CD4-positive, alpha-beta T cell treated with Interleukin-17A for 4 hours (primary cell): Measurements from ENCODE around the gene PNMA8B.

Experiments
- DNase-seq: peaks from one replicate; pipeline ENCODE4 v3.0.0-alpha.2; 2020; ENCODE audit warnings: mixed read lengths

Gene PNMA8B

DNA sequence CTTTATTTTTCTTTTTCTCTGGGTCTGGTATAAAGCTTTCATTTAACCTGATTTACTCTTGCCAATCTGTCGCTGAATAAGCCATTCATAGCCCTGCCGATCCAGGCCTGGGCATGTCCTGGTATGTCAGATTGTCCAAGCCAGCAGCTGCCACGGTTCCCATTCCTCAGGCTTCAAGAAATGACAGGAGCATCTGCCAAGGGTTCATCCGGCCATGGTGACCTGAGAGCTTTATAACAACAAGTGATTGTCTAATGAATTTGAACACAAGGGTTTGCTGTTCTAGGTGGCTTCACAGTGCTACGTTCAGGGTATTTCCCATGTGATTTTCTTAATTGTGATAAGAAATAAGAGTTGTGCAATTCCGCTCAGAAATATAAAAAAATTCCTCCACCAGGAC lies 44.3 kb downstream of the PNMA8B start:
- no peak for DNase-seq

DNA sequence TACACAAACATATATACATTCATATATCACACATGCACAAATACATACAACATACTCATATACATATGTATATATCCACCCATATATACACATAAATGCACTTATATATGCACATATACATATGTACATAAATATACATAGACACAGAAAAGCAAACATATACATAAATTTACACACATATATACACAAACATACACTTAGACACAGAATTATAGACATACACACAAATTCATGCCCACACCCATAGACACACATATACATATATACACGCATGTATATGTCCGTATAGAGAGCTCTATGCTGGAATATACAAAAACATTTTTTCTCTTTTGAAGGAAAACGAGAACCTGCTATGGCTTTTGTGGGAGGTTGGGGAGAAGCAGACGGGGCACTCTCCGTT lies 44.9 kb downstream of the PNMA8B start:
- no peak for DNase-seq

DNA sequence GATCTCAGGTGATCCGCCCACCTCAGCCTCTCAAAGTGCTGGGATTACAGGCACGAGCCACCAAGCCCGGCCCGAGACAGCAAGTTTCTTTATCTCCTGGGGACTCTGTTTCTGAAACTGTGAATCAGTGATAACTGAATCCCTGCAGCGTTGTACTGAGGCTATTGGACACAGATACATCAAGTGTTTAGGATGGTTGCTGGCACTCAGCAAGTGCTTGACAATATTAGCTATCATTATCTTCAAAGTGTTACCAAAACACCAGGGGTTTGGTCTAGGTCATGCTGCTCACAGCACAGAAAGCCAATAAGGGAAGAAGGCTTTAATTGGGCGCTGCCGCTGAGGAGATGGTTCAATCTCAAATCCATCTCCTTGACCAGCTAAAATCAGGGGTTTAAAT lies 46.4 kb downstream of the PNMA8B start:
- no peak for DNase-seq

DNA sequence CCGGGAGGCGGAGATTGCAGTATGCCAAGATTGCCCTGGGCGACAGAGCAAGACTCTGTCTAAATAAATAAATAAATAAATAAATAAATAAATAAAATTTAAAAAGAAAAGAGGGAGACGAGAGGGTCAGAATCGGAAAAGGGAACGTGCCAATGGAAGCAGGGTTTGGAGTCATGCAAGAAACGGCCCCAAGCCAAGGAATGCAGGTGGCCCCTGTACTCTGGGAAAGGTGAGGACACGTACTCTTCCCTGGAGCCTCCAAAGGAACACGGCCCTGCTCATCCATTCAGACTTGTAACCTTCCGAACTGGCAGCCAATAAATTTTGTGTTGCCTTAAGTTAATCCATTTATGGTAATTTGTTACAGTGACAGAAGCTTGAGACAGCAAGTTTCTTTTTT lies 47.1 kb downstream of the PNMA8B start:
- DNase-seq = no peak

DNA sequence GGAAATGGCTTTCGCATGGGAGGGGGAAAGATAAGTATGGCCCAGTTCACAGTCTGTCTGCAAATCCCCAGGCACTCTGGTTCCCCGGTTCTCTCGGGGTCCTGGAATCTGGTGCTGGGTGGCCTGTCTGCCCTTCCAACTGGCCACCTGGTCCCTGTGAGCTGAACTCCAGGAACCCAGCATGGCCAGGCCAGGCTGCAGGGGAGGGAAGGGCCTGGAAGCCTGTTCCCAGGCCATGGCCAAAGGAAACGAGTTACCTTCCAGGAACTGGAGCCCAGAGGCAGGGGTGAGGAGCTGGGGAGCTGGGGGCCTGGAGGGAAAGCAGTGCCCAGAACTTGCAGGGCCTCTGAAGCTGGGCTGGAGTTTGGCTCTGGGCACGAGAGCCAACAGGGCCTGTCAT lies 47.8 kb downstream of the PNMA8B start:
- no peak for DNase-seq

DNA sequence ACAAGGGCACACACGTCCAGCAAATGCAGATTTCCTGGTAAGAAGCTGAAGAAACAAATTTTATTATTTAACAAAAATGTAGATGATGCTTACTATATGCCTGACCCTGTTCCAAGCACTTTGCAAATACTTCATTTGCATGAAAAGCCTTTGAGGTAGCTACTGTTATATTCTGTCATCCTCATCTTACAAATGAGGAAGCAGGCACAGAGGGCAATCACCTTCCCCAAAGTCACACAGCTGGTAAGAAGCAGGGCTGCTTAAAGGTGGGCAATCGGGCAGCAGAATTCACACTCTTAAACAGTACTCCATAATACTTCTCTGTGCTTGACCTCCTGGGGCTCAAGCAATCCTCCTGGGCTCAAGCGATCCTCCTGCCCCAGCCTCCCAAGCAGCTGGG lies 48.7 kb downstream of the PNMA8B start:
- no peak for DNase-seq

DNA sequence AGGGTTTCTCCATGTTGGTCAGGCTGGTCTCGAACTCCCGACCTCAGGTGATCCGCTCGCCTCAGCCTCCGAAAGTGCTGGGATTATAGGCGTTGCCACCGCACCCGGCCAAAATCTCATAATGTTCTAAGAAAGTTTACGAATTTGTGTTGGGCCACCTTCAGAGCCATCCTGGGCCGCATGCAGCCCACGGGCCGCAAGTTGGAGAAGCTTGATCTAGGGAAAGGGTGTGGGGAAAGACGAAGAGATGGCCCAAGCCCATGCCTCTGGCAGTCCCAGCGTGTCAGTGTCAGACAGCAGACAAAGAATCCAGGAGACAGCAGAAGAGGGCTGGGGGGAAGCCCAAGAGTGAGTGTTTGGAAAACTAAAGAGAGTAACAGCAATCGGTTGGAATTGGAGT lies 49.6 kb downstream of the PNMA8B start:
- no peak for DNase-seq

DNA sequence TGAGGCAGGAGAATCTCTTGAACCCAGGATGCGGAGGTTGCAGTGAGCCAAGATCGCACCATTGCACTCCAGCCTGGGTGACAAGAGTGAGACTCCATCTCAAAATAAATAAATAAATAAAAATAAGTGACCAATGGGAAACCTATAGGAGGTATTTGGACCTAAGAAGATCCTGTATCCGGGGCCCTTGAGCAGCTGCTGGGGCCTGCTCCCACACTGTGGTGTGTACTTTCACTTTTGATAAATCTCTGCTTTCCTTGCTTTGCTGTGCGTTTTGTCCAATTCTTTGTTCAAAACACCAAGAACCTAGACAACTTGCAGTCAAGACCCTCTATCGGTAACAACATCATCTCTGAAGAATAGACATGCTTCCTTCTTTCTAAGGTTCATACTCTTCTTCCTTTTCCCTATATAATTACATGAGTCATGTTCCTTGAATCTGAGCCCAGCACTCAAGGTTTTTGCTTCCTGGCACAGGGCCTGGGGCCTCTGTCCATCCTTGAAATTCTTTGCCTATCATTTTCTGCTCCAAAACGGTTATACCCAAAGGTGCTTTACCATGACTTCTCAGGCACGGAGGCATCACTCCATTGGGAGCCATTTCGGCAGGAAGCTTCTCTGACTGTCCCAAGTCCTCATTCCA lies 52.7 kb downstream of the PNMA8B start:
- DNase-seq = no peak

DNA sequence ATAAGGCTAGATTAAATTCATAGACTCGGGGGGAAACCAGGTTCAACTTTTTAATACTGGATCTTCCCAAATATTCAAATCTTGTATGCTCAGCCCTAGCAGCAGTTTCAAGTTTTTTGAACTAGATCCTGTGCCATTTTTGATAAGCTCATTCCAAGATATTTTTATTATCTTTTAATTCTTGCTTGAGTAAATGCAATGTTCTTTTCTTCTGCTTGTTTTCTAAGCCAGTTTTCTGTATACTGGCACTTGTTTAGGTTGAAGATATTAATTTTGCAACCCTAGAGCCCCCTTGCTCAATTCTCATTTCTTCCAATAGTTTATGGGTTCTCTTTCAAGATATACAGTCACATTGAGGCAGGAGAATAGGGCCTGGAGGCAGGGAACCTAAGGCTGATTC lies 53.8 kb downstream of the PNMA8B start:
- DNase-seq = no peak
